AG09319 (cell line): Measurements from ENCODE around the gene SIGMAR1.
A peak's percentile ranks its signal among the peaks of the same experiment; 100 is the strongest.

ENCODE experiments used
- DNase-seq: peaks from one replicate; pipeline ENCODE4 v3.0.0-alpha.2; 2010; ENCODE audit warnings: low read depth; ENCODE audit errors: extremely low read depth
- TF ChIP-seq, protein P1 (sequence below): IDR thresholded peaks from 2 replicates; pipeline ENCODE4 v1.5.1; 2011; ENCODE audit warnings: low read depth, mild to moderate bottlenecking, inconsistent platforms, low read length, moderate library complexity

SIGMAR1 gene

DNA sequence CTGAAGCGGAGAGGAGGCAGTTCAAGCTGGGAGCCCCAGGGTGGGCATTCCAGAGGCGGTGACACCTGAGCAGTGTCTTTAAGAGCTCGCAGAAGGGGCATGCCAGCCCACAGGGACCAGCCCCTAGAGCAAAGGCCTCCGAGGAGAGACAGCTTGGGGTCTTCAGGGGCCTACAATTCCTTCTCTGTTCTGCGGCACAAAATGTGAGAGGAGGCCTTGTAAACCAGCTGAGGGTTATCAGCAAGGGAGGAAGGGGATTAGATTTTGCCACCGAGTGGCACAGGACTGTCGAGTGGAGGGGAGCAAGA, 505 bp upstream of the SIGMAR1 start:
- no peak for DNase-seq
- TF ChIP-seq, protein P1, sequence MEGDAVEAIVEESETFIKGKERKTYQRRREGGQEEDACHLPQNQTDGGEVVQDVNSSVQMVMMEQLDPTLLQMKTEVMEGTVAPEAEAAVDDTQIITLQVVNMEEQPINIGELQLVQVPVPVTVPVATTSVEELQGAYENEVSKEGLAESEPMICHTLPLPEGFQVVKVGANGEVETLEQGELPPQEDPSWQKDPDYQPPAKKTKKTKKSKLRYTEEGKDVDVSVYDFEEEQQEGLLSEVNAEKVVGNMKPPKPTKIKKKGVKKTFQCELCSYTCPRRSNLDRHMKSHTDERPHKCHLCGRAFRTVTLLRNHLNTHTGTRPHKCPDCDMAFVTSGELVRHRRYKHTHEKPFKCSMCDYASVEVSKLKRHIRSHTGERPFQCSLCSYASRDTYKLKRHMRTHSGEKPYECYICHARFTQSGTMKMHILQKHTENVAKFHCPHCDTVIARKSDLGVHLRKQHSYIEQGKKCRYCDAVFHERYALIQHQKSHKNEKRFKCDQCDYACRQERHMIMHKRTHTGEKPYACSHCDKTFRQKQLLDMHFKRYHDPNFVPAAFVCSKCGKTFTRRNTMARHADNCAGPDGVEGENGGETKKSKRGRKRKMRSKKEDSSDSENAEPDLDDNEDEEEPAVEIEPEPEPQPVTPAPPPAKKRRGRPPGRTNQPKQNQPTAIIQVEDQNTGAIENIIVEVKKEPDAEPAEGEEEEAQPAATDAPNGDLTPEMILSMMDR = no peak

DNA sequence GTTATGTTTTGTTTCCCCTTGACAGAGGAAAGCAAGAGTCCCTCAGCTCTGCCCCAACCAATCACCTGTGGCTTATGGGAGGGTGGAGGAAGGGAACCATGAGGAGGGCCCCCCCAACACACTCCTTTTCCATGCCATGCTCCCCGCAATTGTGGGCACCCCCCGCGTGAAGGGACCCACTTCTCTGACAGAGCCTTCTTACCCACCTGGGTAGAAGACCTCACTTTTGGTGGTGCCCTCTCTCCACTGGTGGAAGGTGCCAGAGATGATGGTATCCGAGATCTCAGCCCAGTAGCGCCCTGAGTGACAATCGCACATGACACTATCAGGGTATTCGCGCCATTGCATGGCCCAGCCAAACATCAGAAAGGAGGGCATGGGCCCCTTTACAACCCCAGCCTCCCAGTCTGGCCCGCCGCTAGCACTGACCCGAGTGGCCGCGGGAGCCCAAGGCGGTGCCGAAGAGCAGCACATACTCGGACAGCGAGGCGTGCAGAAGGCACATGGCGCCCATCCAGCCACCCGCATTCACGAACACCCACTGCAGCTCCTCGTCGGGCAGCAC, 714 bp downstream of the SIGMAR1 start:
- no peak for DNase-seq

DNA sequence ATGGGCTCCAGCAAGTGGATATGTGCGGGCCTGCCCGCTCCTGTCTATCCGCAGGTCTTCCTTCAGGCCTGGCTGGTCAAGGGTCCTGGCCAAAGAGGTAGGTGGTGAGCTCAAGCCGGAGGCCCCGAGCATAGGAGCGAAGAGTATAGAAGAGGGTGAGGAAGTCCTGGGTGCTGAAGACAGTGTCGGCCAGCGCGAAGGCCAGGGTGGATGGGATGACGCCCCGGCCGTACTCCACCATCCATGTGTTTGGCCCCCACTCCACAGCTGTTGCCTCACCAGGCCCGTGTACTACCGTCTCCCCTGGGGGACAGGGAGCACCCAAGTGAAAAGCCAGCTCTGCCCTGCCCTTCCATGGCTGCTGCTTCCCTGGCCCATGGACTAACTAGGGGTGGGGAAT, 2.0 kb downstream of the SIGMAR1 start:
- TF ChIP-seq, protein P1 = no peak
- no peak for DNase-seq

More for the DNA sequence above, 714 bp downstream of the SIGMAR1 start:
- TF ChIP-seq, protein P1 = no peak

DNA sequence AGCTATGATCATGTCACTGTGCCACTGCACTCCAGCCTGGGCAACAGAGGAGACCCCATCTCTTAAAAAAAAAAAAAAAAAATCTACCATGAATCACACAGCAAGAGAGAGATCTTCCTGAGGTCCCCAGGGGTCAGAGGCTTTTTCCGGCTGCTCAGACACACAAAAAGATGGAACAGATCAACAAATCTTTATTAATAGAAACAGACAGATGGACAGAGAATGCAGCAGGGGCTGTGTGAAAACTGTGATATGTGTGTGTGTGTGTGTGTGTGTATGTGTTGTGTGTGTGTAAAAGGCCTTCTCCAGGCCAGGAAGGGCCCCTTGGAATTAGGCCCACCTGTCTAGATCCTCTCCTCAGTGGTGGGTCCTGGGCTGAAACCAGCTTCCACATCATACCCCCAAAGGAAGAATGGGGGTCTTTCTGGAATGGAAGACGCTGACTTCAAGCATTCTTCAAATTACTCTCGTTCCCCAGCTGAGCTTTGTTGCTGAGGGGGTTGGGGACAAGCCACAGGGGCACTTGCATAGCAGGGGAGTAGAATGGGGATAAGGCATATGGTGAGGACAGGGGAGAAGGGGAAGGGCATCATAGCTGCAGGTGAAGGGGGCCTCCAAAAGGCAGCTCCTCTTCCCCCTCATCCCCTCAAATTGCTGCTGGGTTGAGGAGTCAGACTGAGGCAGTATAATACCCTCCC, 2.9 kb downstream of the SIGMAR1 start:
- TF ChIP-seq, protein P1 = no peak
- DNase-seq = no peak

DNA sequence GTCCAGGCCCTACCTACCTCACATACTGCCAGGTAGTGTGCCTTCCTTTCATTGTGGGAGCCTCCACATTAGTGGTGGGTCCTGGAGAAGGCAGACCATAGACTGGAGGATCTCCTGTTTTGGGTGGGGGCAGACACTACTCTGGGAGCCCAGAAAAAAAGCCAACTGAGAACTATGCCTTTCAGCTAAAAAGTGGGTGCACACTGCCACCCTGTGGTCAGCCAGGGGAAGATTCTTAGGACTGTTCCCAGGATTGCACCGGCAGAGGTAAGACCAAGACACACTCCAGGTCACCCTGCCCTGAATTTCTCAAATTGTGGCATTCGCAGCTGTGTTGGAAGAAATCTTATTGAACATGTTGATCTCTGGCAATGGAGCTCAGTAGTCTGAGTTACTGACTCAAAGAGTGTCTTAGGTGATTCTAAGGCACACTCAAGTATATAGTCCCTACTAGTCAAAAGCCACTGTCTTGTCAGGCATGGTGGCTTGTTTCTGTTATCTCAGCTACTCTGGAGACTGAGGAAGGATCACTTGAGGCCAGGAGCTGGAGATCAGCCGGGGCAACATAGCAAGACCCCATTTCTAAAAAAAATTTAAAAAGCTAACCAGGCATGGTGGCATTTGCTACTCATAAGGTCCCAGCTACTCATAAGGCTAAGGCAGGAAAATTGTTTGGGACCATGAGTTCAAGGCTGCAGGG, 3.6 kb downstream of the SIGMAR1 start:
- no peak for DNase-seq
- TF ChIP-seq, protein P1 = peak; percentile 82

DNA sequence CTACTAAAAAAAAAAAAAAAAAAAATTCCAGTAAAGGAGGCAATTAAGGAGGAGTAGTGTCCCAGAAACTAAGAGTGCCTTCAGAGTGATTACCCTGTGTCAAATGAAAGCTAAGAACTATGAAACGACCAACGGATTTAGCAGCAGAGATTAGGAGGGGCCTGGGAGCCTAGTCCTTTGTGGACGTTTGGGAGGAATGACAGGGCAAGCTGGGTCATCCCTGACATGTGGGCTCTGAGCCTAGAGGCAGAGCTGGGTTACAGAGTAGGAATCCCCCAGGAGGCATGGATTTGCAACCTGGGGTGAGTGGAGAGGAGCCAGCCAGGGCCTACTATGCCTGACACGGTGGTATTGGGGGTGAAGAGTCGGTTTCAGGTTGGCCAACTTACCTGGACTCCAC, 4.4 kb downstream of the SIGMAR1 start:
- DNase-seq = no peak
- TF ChIP-seq, protein P1 = no peak
